K562 (cell line): Measurements from ENCODE around the gene HMX2. TPM values are rescaled to one million over a fixed set of nuclear protein-coding genes. Genes with fewer than 3 reads are reported as not detected.

ENCODE experiments used
- C11orf30 ChIP-seq: fragments of 450-650 bp; IDR thresholded peaks from 2 replicates; pipeline ENCODE4 v1.6.1; 2016; ENCODE audit warnings: low read depth, mild to moderate bottlenecking
- GTF2A2 ChIP-seq: IDR thresholded peaks from 2 replicates; pipeline ENCODE4 v1.6.1; 2016; ENCODE audit warnings: mild to moderate bottlenecking, missing genetic modification characterization, missing compliant biosample characterization
- HDAC1 ChIP-seq, 2 experiments: fragments of 450-650 bp; IDR thresholded peaks; 2 replicates each; pipeline ENCODE4 v1.6.1; 2016 to 2017; ENCODE audit warnings: inconsistent platforms in 1 of 2, mild to moderate bottlenecking in 1 of 2, moderate library complexity in 1 of 2
- MGA ChIP-seq: fragments of 450-650 bp; IDR thresholded peaks from 2 replicates; pipeline ENCODE4 v1.6.1; 2016; ENCODE audit warnings: mild to moderate bottlenecking, moderate library complexity
- MTA2 ChIP-seq: fragments of 450-650 bp; IDR thresholded peaks from 2 replicates; pipeline ENCODE4 v1.6.1; 2016; ENCODE audit warnings: low read depth
- NCOA6 ChIP-seq: fragments of 450-650 bp; IDR thresholded peaks from 2 replicates; pipeline ENCODE4 v1.6.1; 2017; ENCODE audit warnings: mild to moderate bottlenecking
- PML ChIP-seq: IDR thresholded peaks from 2 replicates; pipeline ENCODE4 v1.6.1; 2012; ENCODE audit warnings: low read length, inconsistent platforms
- SAFB ChIP-seq: fragments of 200-400 bp; formaldehyde crosslinking; IDR thresholded peaks from 2 replicates; pipeline ENCODE4 v1.6.1; 2017; ENCODE audit warnings: low read depth, low read length, borderline replicate concordance
- ZC3H8 ChIP-seq: fragments of 450-650 bp; IDR thresholded peaks from 2 replicates; pipeline ENCODE4 v1.6.1; 2017
- ZNF263 ChIP-seq: sonication (generic); formaldehyde crosslinking; IDR thresholded peaks from 2 replicates; pipeline ENCODE4 v1.8.0; 2022; ENCODE audit warnings: mild to moderate bottlenecking, missing genetic modification reagents, borderline replicate concordance
- ZNF609 ChIP-seq: sonication (generic); formaldehyde crosslinking; IDR thresholded peaks from 2 replicates; pipeline ENCODE4 v1.8.1; 2023; ENCODE audit warnings: missing genetic modification reagents, mild to moderate bottlenecking, borderline replicate concordance
- polyA plus RNA-seq, 8 experiments: library from polyadenylated mRNA; depleted of rRNA in 4 of 8; stranded (reverse) in 5 of 8; unstranded in 3 of 8; fragments of >200 nt; fragmentation: Nextera tagmentation in 2 of 8; fragmentation: Illumina TruSeq in 1 of 8; extraction: Ambion mirVana in 2 of 8; extraction: Trizol in 1 of 8; gene quantifications; 2 replicates each; pipeline versions ENCODE4 v1.2.1 to v1.2.3, GENCODE V29; 2011 to 2014; ENCODE audit warnings: inconsistent platforms in 1 of 8, missing spikeins in 1 of 8
- total RNA-seq, 7 experiments: library from RNA; depleted of rRNA in 6 of 7; stranded (reverse); fragments of >200 nt in 6 of 7; fragmentation: Illumina TruSeq in 2 of 7; extraction: Trizol in 2 of 7; gene quantifications; 2 replicates each; pipeline versions ENCODE4 v1.2.1 to v1.2.3, GENCODE V29; 2011 to 2021; ENCODE audit warnings: low replicate concordance in 1 of 7

HMX2 gene
- total and polyA plus RNA-seq, 9 of the 15 experiments (the other 6 are each of a cell fraction or from before 2014, with no cell fraction given) = 0.07 to 0.58 (median 0.09) TPM; not detected in 2

GRCh38 chr10:123134915-123135414 lies 13.0 kb upstream of the HMX2 start (continued):
- TF ChIP-seq PML = peak; percentile 85
- TF ChIP-seq MGA = peak; percentile 93
- TF ChIP-seq MTA2 = peak; percentile 89
- TF ChIP-seq SAFB = no peak
- peak in 1 of 2 experiments; percentile 75; a peak in 2 of 4 replicates for TF ChIP-seq HDAC1 (IDR thresholded peaks at IDR 0.05)
- no peak for TF ChIP-seq ZC3H8
- peak; percentile 31; the same call in 1 of the 2 replicates for TF ChIP-seq NCOA6
- TF ChIP-seq GTF2A2 = no peak
- TF ChIP-seq ZNF609 = 0 out of 2 replicates have a peak, but pooled peaks have one; percentile 59
- no peak for TF ChIP-seq C11orf30
- TF ChIP-seq ZNF263 (CRISPR knock-in tag) = no peak
